GM18520 (cell line): ENCODE data around the gene R3HDM4.
"Not testable (repeated sequence)": the region's sequence is repeated elsewhere in the genome, so short reads cannot be mapped to it uniquely, and the experiment has no call there.

ENCODE experiments used
- ATAC-seq: cut with Tn5 transposase; IDR thresholded peaks from one replicate; pipeline ENCODE4 v1.9.1; 2021; ENCODE audit not compliant: unreplicated experiment

R3HDM4 gene

GRCh38 chr19:896434-896833 lies 16.6 kb downstream of the R3HDM4 start:
- no peak for ATAC-seq

GRCh38 chr19:892894-893689 lies 19.9 kb downstream of the R3HDM4 start, which contains the start of the genes MED16 and RNU6-9:
Gene MED16, minus strand, starts transcription at chr19:893187. Its CDS starts 2,056 bp downstream, at chr19:891131.
Gene RNU6-9, plus strand, starts transcription at chr19:893484.
- peak; percentile 77 for ATAC-seq

GRCh38 chr19:892243-892893 lies 20.7 kb downstream of the R3HDM4 start:
- ATAC-seq, result no peak

GRCh38 chr19:891421-892200 lies 21.4 kb downstream of the R3HDM4 start:
- not testable (repeated sequence) for ATAC-seq

GRCh38 chr19:890831-891230 lies 22.2 kb downstream of the R3HDM4 start:
- ATAC-seq, result no peak

- no peak for ATAC-seq
Observed at GRCh38 chr19:889662-890295, 23.2 kb downstream of the R3HDM4 start.

- no peak for ATAC-seq
Observed at GRCh38 chr19:888581-889385, 24.2 kb downstream of the R3HDM4 start.

GRCh38 chr19:887599-887998 lies 25.4 kb downstream of the R3HDM4 start:
- no peak for ATAC-seq

GRCh38 chr19:887072-887471 lies 25.9 kb downstream of the R3HDM4 start:
- ATAC-seq, result no peak

- no peak for ATAC-seq
Observed at GRCh38 chr19:885536-886224, 27.3 kb downstream of the R3HDM4 start.

- ATAC-seq, result no peak
Observed at GRCh38 chr19:884420-885211, 28.4 kb downstream of the R3HDM4 start.

GRCh38 chr19:883661-884211 lies 29.3 kb downstream of the R3HDM4 start:
- no peak for ATAC-seq

- ATAC-seq, result no peak
Observed at GRCh38 chr19:882871-883497, 30.0 kb downstream of the R3HDM4 start.

GRCh38 chr19:881385-882071 lies 31.5 kb downstream of the R3HDM4 start:
- ATAC-seq, result no peak

- ATAC-seq, result no peak
Observed at GRCh38 chr19:879711-880438, 33.1 kb downstream of the R3HDM4 start.

- not testable (repeated sequence) for ATAC-seq
Observed at GRCh38 chr19:878751-879561, 34.1 kb downstream of the R3HDM4 start.
